Neural cell (in vitro differentiated cells): ENCODE data around the gene STIL.

ENCODE experiments used
- CTCF ChIP-seq: fragments of 450-650 bp; IDR thresholded peaks from 2 replicates; pipeline ENCODE4 v1.5.1; 2014; ENCODE audit warnings: antibody characterized with exemption, mild to moderate bottlenecking, moderate library complexity; ENCODE audit not compliant: poor library complexity, severe bottlenecking
- EP300 ChIP-seq: fragments of 450-650 bp; conservative IDR thresholded peaks from 2 replicates; pipeline ENCODE4 v1.6.1; 2014; ENCODE audit warnings: antibody characterized with exemption, mild to moderate bottlenecking, moderate library complexity; ENCODE audit not compliant: poor library complexity, severe bottlenecking
- EZH2 ChIP-seq: fragments of 200-600, 300-800 bp; shearing (Covaris generic), sonication (generic); IDR thresholded peaks from 2 replicates; pipeline ENCODE4 v1.6.1; 2014; ENCODE audit warnings: antibody characterized with exemption, low read length, borderline replicate concordance, mild to moderate bottlenecking; ENCODE audit not compliant: insufficient read depth, poor library complexity, severe bottlenecking
- MXI1 ChIP-seq: fragments of 450-650 bp; conservative IDR thresholded peaks from 2 replicates; pipeline ENCODE4 v1.6.1; 2014; ENCODE audit warnings: antibody characterized with exemption, mild to moderate bottlenecking; ENCODE audit not compliant: poor library complexity, severe bottlenecking
- POLR2AphosphoS5 ChIP-seq: IDR thresholded peaks from 2 replicates; pipeline ENCODE4 v1.6.1; 2012
- RAD21 ChIP-seq: fragments of 450-650 bp; conservative IDR thresholded peaks from 2 replicates; pipeline ENCODE4 v1.6.1; 2014; ENCODE audit warnings: antibody characterized with exemption, mild to moderate bottlenecking, moderate library complexity
- SMC3 ChIP-seq: fragments of 450-650 bp; conservative IDR thresholded peaks from 2 replicates; pipeline ENCODE4 v1.6.1; 2014; ENCODE audit warnings: antibody characterized with exemption, mild to moderate bottlenecking, moderate library complexity; ENCODE audit not compliant: poor library complexity

- TF ChIP-seq CTCF (no peak), EZH2 (no peak), POLR2AphosphoS5 (no peak), MXI1 (no peak), SMC3 (no peak), EP300 (no peak), RAD21 (no peak)
These were observed 16.3 kb upstream of the STIL start for GRCh38 chr1:47330212-47330611.
